HL-60 (cell line): ENCODE measurements around the gene KLF16.

Experiments used
- GABPA ChIP-seq: IDR thresholded peaks from 2 replicates; pipeline ENCODE4 v1.6.1; 2012; ENCODE audit warnings: low read depth
- POLR2AphosphoS5 ChIP-seq: IDR thresholded peaks from 2 replicates; pipeline ENCODE4 v1.6.1; 2012; ENCODE audit warnings: low read depth
- REST ChIP-seq: IDR thresholded peaks from 2 replicates; pipeline ENCODE4 v1.6.1; 2012; ENCODE audit warnings: low read depth; ENCODE audit not compliant: insufficient replicate concordance
- SPI1 ChIP-seq: IDR thresholded peaks from 2 replicates; pipeline ENCODE4 v1.6.1; 2012; ENCODE audit warnings: low read depth, mild to moderate bottlenecking, borderline replicate concordance
- TF ChIP-seq, protein P1 (sequence below): IDR thresholded peaks from one replicate; pipeline ENCODE4 v1.5.1; 2011; ENCODE audit warnings: low read length, control low read depth, inconsistent platforms; ENCODE audit not compliant: insufficient read depth

- TF ChIP-seq, protein P1, sequence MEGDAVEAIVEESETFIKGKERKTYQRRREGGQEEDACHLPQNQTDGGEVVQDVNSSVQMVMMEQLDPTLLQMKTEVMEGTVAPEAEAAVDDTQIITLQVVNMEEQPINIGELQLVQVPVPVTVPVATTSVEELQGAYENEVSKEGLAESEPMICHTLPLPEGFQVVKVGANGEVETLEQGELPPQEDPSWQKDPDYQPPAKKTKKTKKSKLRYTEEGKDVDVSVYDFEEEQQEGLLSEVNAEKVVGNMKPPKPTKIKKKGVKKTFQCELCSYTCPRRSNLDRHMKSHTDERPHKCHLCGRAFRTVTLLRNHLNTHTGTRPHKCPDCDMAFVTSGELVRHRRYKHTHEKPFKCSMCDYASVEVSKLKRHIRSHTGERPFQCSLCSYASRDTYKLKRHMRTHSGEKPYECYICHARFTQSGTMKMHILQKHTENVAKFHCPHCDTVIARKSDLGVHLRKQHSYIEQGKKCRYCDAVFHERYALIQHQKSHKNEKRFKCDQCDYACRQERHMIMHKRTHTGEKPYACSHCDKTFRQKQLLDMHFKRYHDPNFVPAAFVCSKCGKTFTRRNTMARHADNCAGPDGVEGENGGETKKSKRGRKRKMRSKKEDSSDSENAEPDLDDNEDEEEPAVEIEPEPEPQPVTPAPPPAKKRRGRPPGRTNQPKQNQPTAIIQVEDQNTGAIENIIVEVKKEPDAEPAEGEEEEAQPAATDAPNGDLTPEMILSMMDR = no peak
- no peak for TF ChIP-seq POLR2AphosphoS5
- no peak for TF ChIP-seq REST
- TF ChIP-seq GABPA = no peak
- TF ChIP-seq SPI1 = no peak
These were observed 52.8 kb downstream of the KLF16 start for GRCh38 chr19:1810439-1811160.
